Nephron progenitor cell (in vitro differentiated cells): ENCODE measurements around the gene BABAM2.

Experiments
- DNase-seq: peaks from one replicate; pipeline ENCODE4 v3.0.0; 2021
- H3K27ac Mint-ChIP-seq: 2 replicates; pipeline ENCODE4 v1.8.0; 2021; ENCODE audit warnings: mild to moderate bottlenecking, moderate library complexity, mixed read lengths
- H3K27me3 Mint-ChIP-seq: 2 replicates; pipeline ENCODE4 v1.8.0; 2021; ENCODE audit warnings: mild to moderate bottlenecking, low read depth, mixed read lengths; ENCODE audit not compliant: poor library complexity
- H3K36me3 Mint-ChIP-seq: 2 replicates; pipeline ENCODE4 v1.8.0; 2021; ENCODE audit warnings: low read depth, mixed read lengths
- H3K4me1 Mint-ChIP-seq: 2 replicates; pipeline ENCODE4 v1.8.0; 2021; ENCODE audit warnings: mixed read lengths
- H3K4me3 Mint-ChIP-seq: 2 replicates; pipeline ENCODE4 v1.8.0; 2021; ENCODE audit warnings: mild to moderate bottlenecking, moderate library complexity, mixed read lengths
- H3K9me3 Mint-ChIP-seq: 2 replicates; pipeline ENCODE4 v1.8.0; 2021; ENCODE audit warnings: mild to moderate bottlenecking, moderate library complexity, mixed read lengths
- TF ChIP-seq, protein P1 (sequence below): fragments of 200-600 bp; sonication (generic); IDR thresholded peaks from 2 replicates; pipeline ENCODE4 v1.5.0; 2021; ENCODE audit warnings: antibody characterized with exemption

BABAM2 gene

GRCh38 chr2:28233164-28233676 lies 342.7 kb downstream of the BABAM2 start:
- TF ChIP-seq, protein P1, sequence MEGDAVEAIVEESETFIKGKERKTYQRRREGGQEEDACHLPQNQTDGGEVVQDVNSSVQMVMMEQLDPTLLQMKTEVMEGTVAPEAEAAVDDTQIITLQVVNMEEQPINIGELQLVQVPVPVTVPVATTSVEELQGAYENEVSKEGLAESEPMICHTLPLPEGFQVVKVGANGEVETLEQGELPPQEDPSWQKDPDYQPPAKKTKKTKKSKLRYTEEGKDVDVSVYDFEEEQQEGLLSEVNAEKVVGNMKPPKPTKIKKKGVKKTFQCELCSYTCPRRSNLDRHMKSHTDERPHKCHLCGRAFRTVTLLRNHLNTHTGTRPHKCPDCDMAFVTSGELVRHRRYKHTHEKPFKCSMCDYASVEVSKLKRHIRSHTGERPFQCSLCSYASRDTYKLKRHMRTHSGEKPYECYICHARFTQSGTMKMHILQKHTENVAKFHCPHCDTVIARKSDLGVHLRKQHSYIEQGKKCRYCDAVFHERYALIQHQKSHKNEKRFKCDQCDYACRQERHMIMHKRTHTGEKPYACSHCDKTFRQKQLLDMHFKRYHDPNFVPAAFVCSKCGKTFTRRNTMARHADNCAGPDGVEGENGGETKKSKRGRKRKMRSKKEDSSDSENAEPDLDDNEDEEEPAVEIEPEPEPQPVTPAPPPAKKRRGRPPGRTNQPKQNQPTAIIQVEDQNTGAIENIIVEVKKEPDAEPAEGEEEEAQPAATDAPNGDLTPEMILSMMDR: no peak
- Mint-ChIP-seq H3K36me3 (peaks cover 12% of the 10 kb centered on the region), H3K9me3 (no peaks in the 10 kb centered on the region), H3K27me3 (no peaks in the 10 kb centered on the region), H3K27ac (peak overlapping the region; percentile 50), H3K4me1 (peaks cover 22% of the 10 kb centered on the region), H3K4me3 (no peak overlapping the region)
- DNase-seq: peak; percentile 23

- peaks cover 22% of the 10 kb centered on the region for H3K4me1 Mint-ChIP-seq
- no peak overlapping the region for H3K4me3 Mint-ChIP-seq
- no peaks in the 10 kb centered on the region for H3K9me3 Mint-ChIP-seq
- DNase-seq: no peak
- H3K27me3 Mint-ChIP-seq: no peaks in the 10 kb centered on the region
- H3K27ac Mint-ChIP-seq: no peak overlapping the region
- TF ChIP-seq, protein P1: no peak
- peaks cover 12% of the 10 kb centered on the region for H3K36me3 Mint-ChIP-seq
Observed at GRCh38 chr2:28234807-28235206, 344.3 kb downstream of the BABAM2 start.

GRCh38 chr2:28239207-28239606 lies 348.7 kb downstream of the BABAM2 start:
- Mint-ChIP-seq H3K9me3 (no peaks in the 10 kb centered on the region), H3K4me3 (no peak overlapping the region), H3K4me1 (peaks cover 1% of the 10 kb centered on the region), H3K27me3 (no peaks in the 10 kb centered on the region), H3K36me3 (peaks cover 28% of the 10 kb centered on the region), H3K27ac (no peak overlapping the region)
- no peak for DNase-seq
- TF ChIP-seq, protein P1: no peak

DNA sequence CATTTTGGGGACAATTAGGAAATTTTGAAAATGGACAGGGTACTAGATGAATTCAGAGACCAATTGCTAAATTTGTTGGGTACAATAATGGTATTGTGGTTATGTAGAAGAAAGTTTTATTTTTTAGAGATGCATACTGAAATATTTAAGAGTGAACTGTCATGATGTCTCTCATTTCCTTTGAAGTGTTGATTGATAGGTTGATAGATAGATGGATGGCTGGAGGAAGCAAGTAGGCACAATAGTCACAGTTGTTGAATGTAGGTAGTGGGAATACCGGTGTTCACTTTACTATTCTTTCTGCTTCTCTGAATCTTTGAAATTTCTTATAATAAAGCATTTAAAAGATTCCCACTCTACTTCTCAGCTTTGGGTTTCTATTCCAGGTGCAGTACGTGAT lies 350.4 kb downstream of the BABAM2 start:
- no peak overlapping the region for H3K4me3 Mint-ChIP-seq
- no peak overlapping the region for H3K27ac Mint-ChIP-seq
- H3K4me1 Mint-ChIP-seq: peaks cover 9% of the 10 kb centered on the region

GRCh38 chr2:28247290-28247689 lies 356.8 kb downstream of the BABAM2 start:
- Mint-ChIP-seq H3K27ac (no peak overlapping the region), H3K36me3 (no peaks in the 10 kb centered on the region), H3K4me1 (peaks cover 37% of the 10 kb centered on the region), H3K9me3 (no peaks in the 10 kb centered on the region), H3K4me3 (no peak overlapping the region), H3K27me3 (no peaks in the 10 kb centered on the region)
- no peak for DNase-seq
- TF ChIP-seq, protein P1: no peak

More for the DNA sequence above, 350.4 kb downstream of the BABAM2 start:
- no peaks in the 10 kb centered on the region for H3K27me3 Mint-ChIP-seq
- TF ChIP-seq, protein P1: no peak
- DNase-seq: no peak
- H3K9me3 Mint-ChIP-seq: no peaks in the 10 kb centered on the region
- peaks cover 24% of the 10 kb centered on the region for H3K36me3 Mint-ChIP-seq

DNA sequence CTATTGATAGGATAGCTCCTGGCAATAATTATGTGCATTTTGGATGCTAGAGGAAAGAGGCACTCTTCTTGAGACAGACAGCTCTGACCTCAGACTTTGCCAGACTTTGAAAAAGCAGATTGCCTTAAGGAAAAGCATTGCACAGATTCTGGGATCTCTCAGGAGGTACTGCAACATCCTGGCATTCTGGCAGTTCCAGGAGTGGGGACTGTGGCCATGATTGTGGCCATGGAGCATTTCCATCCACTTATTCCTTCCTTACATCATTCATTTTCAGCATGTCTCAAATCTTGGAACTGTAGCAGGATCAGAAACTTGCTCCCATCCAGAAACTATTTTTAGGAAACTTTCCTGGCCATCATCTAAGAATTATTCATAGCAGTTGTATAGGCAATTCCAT lies 357.2 kb downstream of the BABAM2 start:
- Mint-ChIP-seq H3K4me1 (peaks cover 37% of the 10 kb centered on the region), H3K4me3 (no peak overlapping the region), H3K27me3 (no peaks in the 10 kb centered on the region), H3K9me3 (no peaks in the 10 kb centered on the region), H3K36me3 (no peaks in the 10 kb centered on the region), H3K27ac (no peak overlapping the region)
- TF ChIP-seq, protein P1: no peak
- no peak for DNase-seq
